ENCODE data around the gene RIOX2. TPM values are rescaled to one million over a fixed set of nuclear protein-coding genes. Genes with fewer than 3 reads are reported as not detected.

The RIOX2 gene
- total and polyA plus RNA-seq, 2 of the 13 experiments (the other 11 are each of a cell fraction or from before 2014, with no cell fraction given) = 19.9 to 43.3 TPM

- Histone ChIP-seq H2AFZ (ENCODE audit: low read length) (no peak overlapping the region), H3K9ac (ENCODE audit: insufficient read depth, low read depth, low read length) (no peak overlapping the region), H3K9me3 (ENCODE audit: low read length) (no peaks in the 10 kb centered on the region), H3K79me2 (ENCODE audit: insufficient read depth, low read length) (no peaks in the 10 kb centered on the region), H3K36me3 (replicated peaks in 1 of 2; ENCODE audit: control insufficient read depth in 1 of 2, insufficient read depth in 2 of 2, low read length in 2 of 2) (peaks cover 30 to 81% of the 10 kb centered on the region in 2 experiments), H3K4me3 (replicated peaks in 1 of 3; ENCODE audit: insufficient read depth in 1 of 3, low read depth in 2 of 3, low read length in 3 of 3) (no peak overlapping the region), H3K4me2 (ENCODE audit: low read depth, low read length) (no peak overlapping the region), H4K20me1 (ENCODE audit: insufficient read depth, low read length) (no peaks in the 10 kb centered on the region), H3K27ac (ENCODE audit: extremely low read length, insufficient read depth, low read length) (no peak overlapping the region), H3K4me1 (ENCODE audit: insufficient read depth, low read length) (no peaks in the 10 kb centered on the region), H3K27me3 (ENCODE audit: control insufficient read depth in 1 of 2, insufficient read depth in 2 of 2, low read length in 2 of 2) (no peaks in the 10 kb centered on the region)
- ATAC-seq = no peak
- ChIA-PET CTCF (ENCODE audit: low intra/inter-chr PET ratio, low total read pairs) (no interaction called here), POLR2A (no interaction called here)
- BruUV-seq (replicated peaks) = no TSS peak
- WGBS (ENCODE audit: low lambda C conversion rate) = 91% methylated on average over 3 of the region's 3 CpGs
- no peak for FAIRE-seq
- intact Hi-C loops (cut with micrococcal nuclease; ENCODE audit: unreplicated experiment) (no loop called here), in situ Hi-C loops (cut with HindIII; ENCODE audit: extremely low pct_ligation_motif_present, low pct_unique_long_range_greater_than_20kb) (no loop called here)
- TF ChIP-seq ZSCAN12 (CRISPR knock-in tag; IDR thresholded peaks at IDR 0.05) (no peak), GATAD1 (CRISPR knock-in tag; IDR thresholded peaks at IDR 0.05) (no peak), ATF4 (CRISPR knock-in tag; IDR thresholded peaks at IDR 0.05) (no peak), MXD4 (CRISPR knock-in tag; IDR thresholded peaks at IDR 0.05) (no peak), CENPT (CRISPR knock-in tag; IDR thresholded peaks at IDR 0.05; ENCODE audit: low read depth) (no peak)
- TF ChIP-seq, protein P1, sequence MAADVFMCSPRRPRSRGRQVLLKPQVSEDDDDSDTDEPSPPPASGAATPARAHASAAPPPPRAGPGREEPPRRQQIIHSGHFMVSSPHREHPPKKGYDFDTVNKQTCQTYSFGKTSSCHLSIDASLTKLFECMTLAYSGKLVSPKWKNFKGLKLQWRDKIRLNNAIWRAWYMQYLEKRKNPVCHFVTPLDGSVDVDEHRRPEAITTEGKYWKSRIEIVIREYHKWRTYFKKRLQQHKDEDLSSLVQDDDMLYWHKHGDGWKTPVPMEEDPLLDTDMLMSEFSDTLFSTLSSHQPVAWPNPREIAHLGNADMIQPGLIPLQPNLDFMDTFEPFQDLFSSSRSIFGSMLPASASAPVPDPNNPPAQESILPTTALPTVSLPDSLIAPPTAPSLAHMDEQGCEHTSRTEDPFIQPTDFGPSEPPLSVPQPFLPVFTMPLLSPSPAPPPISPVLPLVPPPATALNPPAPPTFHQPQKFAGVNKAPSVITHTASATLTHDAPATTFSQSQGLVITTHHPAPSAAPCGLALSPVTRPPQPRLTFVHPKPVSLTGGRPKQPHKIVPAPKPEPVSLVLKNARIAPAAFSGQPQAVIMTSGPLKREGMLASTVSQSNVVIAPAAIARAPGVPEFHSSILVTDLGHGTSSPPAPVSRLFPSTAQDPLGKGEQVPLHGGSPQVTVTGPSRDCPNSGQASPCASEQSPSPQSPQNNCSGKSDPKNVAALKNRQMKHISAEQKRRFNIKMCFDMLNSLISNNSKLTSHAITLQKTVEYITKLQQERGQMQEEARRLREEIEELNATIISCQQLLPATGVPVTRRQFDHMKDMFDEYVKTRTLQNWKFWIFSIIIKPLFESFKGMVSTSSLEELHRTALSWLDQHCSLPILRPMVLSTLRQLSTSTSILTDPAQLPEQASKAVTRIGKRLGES (CRISPR knock-in tag; IDR thresholded peaks at IDR 0.05; ENCODE audit: borderline replicate concordance) = no peak
- no peak for DNase-seq (ENCODE audit: low spot score)
These were observed 20.0 kb downstream of the RIOX2 start for GRCh38 chr3:97952280-97952679.

Measured in HepG2 (cell line).